Measurements from ENCODE around the gene COL4A2.

DNA sequence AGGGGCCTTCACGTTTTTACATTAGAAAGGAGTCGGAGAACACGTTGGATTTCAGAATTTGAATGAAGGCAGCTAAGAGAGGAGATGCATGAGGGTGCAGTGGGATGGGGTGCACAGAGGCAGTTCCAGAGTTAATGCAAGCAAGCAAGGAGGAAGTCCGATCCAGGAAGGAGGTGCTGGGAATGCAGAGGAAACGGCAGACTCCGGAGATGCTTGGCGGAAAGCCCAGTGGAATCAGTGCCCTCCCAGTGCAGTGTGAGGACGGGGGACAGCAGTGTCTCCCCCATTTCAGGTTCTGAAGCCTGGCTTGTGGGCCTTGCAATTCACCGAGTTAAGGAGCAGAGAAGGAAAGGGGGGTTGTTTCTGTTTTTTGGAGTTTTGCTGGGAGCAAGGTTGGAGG, 100.4 kb downstream of the COL4A2 start:
- TF ChIP-seq, protein P1, sequence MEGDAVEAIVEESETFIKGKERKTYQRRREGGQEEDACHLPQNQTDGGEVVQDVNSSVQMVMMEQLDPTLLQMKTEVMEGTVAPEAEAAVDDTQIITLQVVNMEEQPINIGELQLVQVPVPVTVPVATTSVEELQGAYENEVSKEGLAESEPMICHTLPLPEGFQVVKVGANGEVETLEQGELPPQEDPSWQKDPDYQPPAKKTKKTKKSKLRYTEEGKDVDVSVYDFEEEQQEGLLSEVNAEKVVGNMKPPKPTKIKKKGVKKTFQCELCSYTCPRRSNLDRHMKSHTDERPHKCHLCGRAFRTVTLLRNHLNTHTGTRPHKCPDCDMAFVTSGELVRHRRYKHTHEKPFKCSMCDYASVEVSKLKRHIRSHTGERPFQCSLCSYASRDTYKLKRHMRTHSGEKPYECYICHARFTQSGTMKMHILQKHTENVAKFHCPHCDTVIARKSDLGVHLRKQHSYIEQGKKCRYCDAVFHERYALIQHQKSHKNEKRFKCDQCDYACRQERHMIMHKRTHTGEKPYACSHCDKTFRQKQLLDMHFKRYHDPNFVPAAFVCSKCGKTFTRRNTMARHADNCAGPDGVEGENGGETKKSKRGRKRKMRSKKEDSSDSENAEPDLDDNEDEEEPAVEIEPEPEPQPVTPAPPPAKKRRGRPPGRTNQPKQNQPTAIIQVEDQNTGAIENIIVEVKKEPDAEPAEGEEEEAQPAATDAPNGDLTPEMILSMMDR (conservative IDR thresholded peaks at IDR 0.05; ENCODE audit: low read length): no peak
- TF ChIP-seq EZH2phosphoT487 (IDR thresholded peaks at IDR 0.05; ENCODE audit: borderline replicate concordance): no peak
